HG03095 (cell line): ENCODE results near the gene CDC20.

ENCODE experiments used
- ATAC-seq: cut with Tn5 transposase; IDR thresholded peaks from one replicate; pipeline ENCODE4 v1.9.1; 2021; ENCODE audit warnings: moderate library complexity; ENCODE audit not compliant: unreplicated experiment

The CDC20 gene

GRCh38 chr1:43327549-43328292 lies 31.1 kb upstream of the CDC20 start:
- no peak for ATAC-seq

GRCh38 chr1:43329995-43330751 lies 28.6 kb upstream of the CDC20 start:
- ATAC-seq: no peak

GRCh38 chr1:43331688-43332087 lies 27.1 kb upstream of the CDC20 start:
- ATAC-seq: no peak

GRCh38 chr1:43334453-43335205 lies 24.2 kb upstream of the CDC20 start:
- ATAC-seq: no peak

GRCh38 chr1:43337588-43337987 lies 21.2 kb upstream of the CDC20 start, which contains the start of gene MPL:
MPL (plus strand) TSS chr1:43337818; CDS start chr1:43337849, 31 bp downstream.
- ATAC-seq: no peak

GRCh38 chr1:43338001-43338400 lies 20.8 kb upstream of the CDC20 start:
- ATAC-seq: no peak

- ATAC-seq: no peak
Measured at GRCh38 chr1:43339584-43340232, 19.1 kb upstream of the CDC20 start.

- ATAC-seq: no peak
Measured at GRCh38 chr1:43340559-43340958, 18.2 kb upstream of the CDC20 start.

GRCh38 chr1:43344267-43344850 lies 14.4 kb upstream of the CDC20 start:
- no peak for ATAC-seq

- no peak for ATAC-seq
Measured at GRCh38 chr1:43345120-43345519, 13.7 kb upstream of the CDC20 start.

- no peak for ATAC-seq
Measured at GRCh38 chr1:43346636-43347035, 12.1 kb upstream of the CDC20 start.

- no peak for ATAC-seq
Measured at GRCh38 chr1:43348343-43348808, 10.4 kb upstream of the CDC20 start.

- ATAC-seq: no peak
Measured at GRCh38 chr1:43348809-43349593, 9.8 kb upstream of the CDC20 start.

GRCh38 chr1:43349594-43350306 lies 9.0 kb upstream of the CDC20 start:
- ATAC-seq: no peak

GRCh38 chr1:43350976-43351375 lies 7.8 kb upstream of the CDC20 start:
- ATAC-seq: no peak

- no peak for ATAC-seq
Measured at GRCh38 chr1:43351421-43352350, 7.1 kb upstream of the CDC20 start.

- no peak for ATAC-seq
Measured at GRCh38 chr1:43352351-43352705, 6.5 kb upstream of the CDC20 start.

GRCh38 chr1:43352881-43353280 lies 5.9 kb upstream of the CDC20 start:
- ATAC-seq: no peak
